GM18909 (cell line): ENCODE results near the gene CYSRT1.
"Not testable (repeated sequence)": the region's sequence is repeated elsewhere in the genome, so short reads cannot be mapped to it uniquely, and the experiment has no call there.

ENCODE experiments used
- ATAC-seq: cut with Tn5 transposase; IDR thresholded peaks from one replicate; pipeline ENCODE4 v1.9.1; 2021; ENCODE audit warnings: mild to moderate bottlenecking; ENCODE audit not compliant: unreplicated experiment, poor library complexity

Gene CYSRT1

DNA sequence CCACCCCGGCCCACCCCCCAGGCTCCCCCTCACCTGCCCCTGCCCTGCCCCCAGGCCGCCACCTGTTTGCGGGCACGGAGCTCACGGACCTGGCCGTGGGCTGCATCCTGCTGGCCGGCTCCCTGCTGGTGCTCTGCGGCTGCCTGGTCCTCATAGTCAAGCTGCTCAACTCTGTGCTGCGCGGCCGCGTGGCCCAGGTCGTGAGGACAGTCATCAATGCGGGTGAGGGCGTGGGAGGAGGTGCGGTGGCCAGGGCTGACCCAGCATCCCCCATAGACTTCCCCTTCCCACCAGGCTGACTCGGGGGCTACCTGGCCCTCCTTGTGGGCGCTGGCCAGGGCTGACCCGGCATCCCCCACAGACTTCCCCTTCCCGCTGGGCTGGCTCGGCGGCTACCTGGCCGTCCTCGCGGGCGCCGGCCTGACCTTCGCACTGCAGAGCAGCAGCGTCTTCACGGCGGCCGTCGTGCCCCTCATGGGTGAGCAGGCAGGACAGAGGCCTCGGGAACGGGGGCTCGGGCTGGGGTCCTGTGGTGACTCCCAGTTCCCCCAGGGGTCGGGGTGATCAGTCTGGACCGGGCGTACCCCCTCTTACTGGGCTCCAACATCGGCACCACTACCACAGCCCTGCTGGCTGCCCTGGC lies 9.2 kb downstream of the CYSRT1 start:
- ATAC-seq = no peak

DNA sequence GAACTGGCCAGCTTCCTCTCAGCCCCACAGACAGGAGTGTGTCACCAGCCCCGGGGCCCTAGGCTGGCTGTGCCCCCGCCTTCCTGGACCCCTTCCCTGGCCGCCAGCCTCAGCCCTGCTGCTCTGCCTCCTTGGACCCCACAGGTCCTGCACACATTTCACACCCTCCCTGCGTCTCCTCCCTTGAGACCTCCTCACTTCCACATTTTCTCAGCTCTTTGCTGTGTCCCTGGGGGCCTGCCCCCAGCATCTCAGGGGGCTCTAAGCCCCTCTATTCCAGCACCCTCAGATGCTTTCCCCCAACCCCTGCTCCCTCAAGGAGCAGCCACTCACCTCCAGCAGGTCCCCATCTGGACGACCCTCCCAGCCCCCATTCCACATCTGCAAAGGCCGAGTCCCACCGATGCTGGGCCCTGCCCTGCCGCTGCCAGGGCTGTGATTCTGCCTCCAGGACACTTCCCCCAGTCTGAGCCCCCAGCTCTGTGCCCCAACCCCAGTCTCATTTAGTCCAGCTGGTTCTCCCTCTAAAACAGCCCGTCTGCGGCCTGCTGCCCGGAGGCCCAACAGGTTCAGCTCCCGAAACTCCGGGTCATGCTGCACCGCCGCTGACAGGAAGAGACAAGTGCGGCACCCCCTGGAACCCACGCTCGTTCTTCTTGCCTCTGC lies 9.9 kb downstream of the CYSRT1 start:
- no peak for ATAC-seq

GRCh38 chr9:137235424-137236237 lies 10.7 kb downstream of the CYSRT1 start:
- ATAC-seq = no peak

- ATAC-seq = peak; percentile 18
These were observed 11.4 kb downstream of the CYSRT1 start for GRCh38 chr9:137236238-137236935.

DNA sequence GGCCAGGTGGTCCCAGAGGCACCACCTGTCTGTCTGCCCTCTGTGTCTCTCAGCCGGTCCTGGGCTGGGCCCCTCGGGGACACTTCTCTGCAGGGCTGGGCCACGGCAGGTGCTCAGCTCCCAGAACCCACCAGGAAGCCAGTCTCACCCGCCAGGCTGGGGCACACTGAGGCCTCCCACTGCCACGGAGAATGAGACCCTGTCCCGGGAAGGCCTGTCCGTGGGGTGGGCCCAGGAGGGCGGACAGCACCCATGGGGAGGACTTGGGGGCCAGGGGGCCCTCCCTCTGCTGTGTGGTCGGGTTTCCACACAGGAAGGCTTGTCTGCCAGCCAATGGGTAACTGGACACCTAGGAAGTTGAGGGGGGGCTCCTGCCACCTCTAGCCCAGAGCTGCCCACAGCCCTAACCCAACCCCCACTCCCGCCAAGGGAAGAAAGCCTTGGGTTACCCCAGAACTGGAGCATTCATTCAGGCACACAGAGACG lies 12.0 kb downstream of the CYSRT1 start:
- no peak for ATAC-seq

DNA sequence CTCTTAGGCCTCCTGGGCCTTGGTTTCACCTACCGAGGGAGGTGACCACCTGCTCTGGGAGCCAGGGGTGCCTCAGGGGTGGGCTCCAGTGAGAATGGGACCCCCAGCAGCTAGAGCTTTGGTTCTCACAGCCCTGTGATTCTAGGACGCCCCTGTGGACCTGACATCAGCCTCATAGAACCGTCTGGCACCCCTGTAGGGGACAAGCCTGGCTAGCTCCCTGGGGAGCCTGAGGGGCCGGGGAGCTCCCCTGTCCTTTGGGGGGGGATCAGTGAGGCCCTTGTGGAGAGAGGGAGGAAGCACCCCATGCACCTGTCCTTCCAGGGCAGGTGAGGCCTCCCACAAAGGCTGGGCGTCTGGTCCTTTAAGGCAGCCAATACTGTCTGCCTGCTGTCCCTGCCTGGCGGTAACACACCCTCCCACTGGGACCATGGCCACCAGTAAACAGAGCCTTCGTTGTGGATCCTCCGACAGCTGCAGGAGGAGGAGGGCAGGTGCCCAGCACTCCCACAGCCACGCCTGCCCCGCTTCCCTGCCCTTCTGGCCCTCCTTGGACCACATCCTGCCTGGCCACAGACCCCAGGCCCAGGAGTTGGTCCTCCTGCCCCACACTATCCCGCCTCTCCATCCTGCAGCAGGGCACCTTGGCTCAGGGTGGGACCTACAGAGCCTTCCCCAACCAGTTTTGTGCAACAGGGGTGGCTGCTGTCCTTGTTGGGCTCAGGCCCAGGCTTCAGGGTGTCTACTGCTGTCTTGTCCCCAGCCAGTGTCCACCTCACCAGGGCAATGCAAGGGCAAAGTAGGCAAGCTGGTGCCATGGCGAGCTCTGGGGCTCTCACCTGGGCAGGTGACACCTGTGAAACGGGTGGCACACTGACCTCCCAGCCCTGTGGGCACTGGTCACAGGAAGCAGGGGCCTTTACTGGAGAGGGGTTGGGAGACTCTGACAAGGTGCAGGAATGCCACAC lies 13.1 kb downstream of the CYSRT1 start:
- ATAC-seq = no peak

DNA sequence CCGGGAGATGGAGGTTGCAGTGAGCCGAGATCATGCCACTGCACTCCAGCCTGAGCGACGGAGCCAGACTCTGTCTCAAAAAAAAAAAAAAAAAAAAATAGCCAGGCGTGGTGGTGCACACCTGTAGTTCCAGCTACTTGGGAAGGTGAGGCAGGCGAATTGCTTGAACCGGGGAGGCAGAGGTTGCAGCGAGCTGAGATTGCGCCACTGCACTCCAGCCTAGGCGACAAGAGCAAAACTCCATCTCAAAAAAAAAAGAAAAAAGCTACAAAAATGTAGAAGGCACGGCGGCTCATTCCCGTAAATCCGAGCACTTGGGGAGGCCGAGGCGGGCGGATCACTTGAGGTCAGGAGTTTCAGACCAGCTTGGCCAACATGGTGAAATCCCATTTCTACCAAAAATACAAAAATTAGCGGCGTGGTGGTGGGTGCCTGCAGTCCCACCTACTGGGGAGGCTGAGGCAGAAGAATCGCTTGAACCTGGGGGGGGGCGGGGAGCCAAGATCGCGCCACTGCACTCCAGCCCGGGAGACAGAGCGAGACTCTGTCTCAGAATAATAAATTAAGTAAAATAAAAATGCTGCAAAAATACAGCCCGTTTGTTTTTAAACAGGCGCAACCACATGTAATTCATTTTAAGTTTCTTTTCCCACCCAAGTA lies 14.7 kb downstream of the CYSRT1 start:
- not testable (repeated sequence) for ATAC-seq

- ATAC-seq = peak; percentile 24
These were observed 15.4 kb downstream of the CYSRT1 start for GRCh38 chr9:137240318-137240840.

GRCh38 chr9:137240841-137241489 lies 16.0 kb downstream of the CYSRT1 start, which contains the start of gene TUBB4B:
TUBB4B (plus strand) TSS chr9:137241287; CDS start chr9:137241361, 74 bp downstream.
- ATAC-seq = peak; percentile 77

- ATAC-seq = peak; percentile 10
These were observed 16.7 kb downstream of the CYSRT1 start for GRCh38 chr9:137241490-137242268.

GRCh38 chr9:137242269-137243203 lies 17.6 kb downstream of the CYSRT1 start:
- no peak for ATAC-seq

DNA sequence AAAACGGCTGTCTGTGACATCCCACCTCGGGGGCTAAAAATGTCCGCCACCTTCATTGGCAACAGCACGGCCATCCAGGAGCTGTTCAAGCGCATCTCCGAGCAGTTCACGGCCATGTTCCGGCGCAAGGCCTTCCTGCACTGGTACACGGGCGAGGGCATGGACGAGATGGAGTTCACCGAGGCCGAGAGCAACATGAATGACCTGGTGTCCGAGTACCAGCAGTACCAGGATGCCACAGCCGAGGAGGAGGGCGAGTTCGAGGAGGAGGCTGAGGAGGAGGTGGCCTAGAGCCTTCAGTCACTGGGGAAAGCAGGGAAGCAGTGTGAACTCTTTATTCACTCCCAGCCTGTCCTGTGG lies 18.3 kb downstream of the CYSRT1 start:
- ATAC-seq = not testable (repeated sequence)

DNA sequence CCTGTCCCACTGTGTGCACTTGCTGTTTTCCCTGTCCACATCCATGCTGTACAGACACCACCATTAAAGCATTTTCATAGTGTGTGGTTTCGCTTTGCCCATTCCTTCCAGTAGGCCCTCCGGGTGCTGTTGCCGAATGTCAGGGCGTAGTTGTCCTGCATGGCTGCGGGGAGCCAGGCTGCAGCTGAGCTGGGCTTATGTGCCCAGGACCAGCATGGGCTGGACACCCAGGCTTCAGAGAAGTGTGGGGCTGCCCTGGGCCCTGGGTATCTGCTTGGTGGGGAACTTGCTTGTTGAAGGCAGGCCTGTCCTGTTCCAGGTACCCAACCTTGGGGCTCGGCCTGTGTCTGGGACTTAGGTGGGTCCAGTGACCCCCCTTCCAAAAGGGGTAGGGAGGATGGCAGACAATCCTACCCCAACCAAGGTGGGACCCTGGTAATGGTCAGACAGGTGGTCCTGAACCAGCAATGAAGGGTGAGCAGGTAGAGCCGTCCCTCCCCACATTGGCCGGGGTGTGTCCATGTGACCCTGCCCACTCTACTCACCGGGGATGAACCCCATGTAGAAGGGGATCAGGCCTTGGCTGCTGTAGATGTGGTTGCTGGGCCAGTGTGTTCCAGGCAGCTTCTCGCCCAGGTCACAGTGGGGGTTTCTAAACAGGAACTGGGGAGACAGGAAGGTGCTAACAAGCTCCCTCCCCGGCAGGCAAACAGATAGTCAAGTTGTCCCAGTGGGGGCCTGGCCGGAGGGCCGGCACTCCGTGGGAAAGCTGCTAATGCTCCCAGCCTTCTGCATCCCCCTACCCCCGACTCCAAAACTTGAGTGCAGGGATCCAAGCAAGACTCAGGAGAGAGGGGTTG lies 18.9 kb downstream of the CYSRT1 start:
- ATAC-seq = no peak

- no peak for ATAC-seq
These were observed 19.8 kb downstream of the CYSRT1 start for GRCh38 chr9:137244486-137245449.
